ENCODE results near the gene PPP1R13B.

Gene PPP1R13B

DNA sequence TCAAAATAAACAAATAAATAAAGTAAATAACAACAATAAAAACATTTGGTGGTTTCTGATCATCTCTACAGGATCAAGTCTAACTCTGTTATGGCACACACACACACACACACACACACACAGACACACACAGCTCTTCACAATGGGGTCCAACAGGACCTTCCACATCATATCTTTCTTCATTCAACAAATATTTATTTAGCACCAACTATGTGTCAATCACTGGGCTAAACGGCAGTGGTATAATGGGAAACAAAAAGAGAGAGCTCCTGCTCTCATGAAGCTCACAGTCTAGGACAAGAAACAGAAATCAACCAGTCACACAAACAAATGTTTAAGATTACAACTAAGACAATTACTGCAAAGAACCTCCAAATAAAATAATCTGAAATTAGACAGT lies 9.3 kb downstream of the PPP1R13B start:
- no peak overlapping the region for H3K4me3 ChIP-seq (ENCODE audit: low read depth, low read length)

DNA sequence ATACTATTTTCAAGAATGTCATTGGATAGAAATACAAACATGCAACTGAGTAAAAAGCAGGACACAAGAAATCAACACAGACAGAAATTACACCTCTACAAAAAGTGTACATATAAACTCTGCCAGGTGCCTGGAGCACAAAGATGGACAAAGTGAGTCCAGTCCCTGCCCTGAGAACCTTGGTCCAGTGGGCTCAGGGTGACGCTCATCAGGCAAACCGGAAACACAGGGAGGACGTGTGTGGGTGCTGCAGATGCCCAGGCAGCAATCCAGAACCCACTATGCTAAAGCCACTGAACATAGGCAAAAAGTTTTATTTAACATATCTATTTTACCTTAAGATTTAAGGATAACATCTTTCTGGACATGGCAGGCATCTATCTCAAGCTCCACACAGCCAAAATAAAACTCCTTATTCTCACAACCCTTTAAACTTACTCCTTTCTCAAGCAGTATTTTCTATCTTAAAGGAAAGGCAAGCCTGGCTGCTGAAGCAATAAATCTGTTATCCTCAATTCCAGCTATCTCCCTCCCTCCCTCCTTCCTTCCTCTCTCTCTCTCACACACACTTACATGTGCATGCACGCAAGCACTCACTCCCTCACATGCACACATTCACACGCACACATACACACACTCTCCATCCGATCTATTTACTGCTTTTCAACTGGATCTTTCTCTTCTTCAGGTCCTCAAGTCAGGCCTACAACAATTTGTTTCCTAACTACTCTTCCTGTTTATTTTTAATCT lies 10.2 kb downstream of the PPP1R13B start:
- H3K4me3 ChIP-seq (ENCODE audit: low read depth, low read length): no peak overlapping the region

DNA sequence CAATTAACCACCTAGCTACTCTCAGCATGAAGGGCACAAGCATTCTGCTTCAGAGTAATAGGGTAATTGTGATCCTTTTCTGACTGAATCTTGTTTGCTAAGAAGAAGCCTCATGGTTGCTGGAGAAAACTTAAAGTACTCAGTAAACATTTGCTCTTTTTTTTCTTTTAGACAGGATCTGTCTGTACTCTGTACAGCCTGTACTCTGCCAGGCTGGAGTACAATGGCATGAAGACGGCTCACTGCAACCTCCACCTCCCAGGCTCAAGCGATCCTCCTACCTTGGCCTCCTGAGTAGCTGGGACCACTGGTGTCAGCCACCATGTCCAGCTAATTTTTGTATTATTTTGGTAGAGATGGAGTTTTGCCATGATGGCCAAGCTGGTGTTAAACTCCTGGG lies 12.4 kb downstream of the PPP1R13B start:
- no peak overlapping the region for H3K4me3 ChIP-seq (ENCODE audit: low read depth, low read length)

DNA sequence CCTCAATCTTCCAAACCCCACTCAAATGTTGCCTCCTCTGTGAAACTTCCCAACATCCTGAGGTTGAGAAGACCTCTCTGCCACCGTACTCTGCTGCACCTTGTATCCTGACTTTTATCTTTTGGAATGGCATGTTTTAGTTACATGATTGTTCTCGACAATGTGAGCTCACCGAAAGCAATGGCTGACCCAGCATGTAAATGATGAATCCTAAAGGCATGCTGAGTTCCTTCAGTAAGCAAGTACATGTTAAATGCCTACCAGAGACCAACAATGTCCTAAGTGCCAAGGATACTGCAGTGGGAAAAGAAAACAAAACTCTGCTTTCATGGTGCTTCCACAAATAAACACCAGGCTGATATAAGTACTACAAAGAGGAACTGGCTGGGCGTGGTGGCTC lies 13.7 kb downstream of the PPP1R13B start:
- H3K4me3 ChIP-seq (ENCODE audit: low read depth, low read length): no peak overlapping the region

DNA sequence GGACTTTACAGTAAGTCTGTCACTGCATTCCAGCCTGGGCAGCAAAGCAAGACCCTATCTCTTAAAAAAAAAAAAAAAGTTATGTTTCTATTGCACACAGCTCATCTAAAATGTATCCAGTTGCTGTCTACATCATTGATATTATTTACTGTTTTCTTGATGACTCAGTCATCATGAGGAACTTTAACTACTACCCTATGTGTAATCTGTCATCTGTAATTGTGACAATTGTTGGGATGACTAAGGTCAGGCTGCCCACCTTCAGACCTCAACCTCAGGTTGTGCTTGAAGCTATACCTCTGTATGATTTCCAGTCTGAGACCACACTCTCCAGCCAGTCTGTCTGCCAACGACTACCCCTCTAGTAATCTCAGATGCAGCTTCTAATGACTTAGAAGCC lies 15.3 kb downstream of the PPP1R13B start:
- no peak overlapping the region for H3K4me3 ChIP-seq (ENCODE audit: low read depth, low read length)

DNA sequence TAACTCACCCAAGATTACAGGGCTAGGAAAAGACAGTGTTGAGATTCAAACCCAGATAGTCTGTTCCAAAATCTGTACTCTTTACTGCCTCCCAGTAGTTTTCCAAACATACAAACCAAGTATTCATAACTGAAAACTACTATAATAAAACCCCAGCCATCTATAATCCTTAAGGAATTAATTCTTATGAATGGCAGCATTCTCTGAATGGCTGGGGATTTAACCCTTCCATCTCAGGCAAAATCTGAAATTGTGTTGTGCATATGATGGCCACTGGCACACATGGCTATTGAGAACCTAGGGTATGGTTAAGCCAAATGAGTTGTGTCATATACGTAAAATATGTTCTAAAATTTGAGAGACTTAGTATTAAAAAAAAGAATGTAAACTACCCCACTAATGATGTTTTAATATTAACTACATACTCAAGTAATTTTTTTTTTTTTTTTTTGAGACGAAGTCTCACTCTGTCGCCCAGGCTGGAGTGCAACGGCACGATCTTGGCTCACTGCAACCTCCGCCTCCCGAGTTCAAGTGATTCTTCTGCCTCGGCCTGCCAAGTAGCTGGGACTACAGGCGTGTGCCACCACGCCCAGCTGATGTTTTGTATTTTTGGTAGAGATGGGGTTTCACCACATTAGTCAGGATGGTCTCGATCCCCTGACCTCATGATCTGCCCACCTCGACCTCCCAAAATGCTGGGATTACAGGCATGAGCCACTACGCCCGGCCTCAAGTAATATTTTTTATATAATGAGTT lies 16.7 kb downstream of the PPP1R13B start:
- H3K4me3 ChIP-seq (ENCODE audit: low read depth, low read length): no peak overlapping the region

DNA sequence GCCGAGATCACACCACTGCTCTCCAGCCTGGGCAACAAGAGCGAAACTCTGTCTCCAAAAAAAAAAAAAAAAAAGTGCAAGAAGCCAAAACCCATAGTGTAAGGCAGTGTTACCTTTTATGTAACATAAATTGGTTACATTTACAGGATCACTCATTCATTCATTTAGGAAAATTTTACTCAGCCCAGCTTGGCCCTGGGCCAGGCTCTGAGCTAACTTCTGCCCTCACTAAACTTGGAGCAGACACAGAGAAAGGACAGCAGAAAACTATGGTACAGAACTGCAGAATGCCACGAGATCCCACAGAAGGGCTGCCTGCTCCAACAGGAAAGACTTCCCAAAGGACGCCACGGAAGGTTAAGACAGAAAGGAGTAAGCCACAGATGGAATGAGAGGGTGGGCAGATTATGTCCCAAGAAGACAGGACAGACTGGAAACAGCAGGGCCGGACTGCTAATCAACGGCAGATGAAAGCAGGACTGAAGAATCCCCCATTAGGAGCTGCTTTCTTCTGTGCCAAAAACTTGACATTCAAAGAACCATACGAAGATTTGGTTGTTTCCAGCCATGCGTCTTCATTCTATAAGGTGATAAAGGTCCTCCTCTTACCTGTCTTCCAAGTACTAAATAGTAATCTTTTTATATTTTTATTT lies 18.9 kb downstream of the PPP1R13B start:
- H3K4me3 ChIP-seq (ENCODE audit: low read depth, low read length): no peak overlapping the region

DNA sequence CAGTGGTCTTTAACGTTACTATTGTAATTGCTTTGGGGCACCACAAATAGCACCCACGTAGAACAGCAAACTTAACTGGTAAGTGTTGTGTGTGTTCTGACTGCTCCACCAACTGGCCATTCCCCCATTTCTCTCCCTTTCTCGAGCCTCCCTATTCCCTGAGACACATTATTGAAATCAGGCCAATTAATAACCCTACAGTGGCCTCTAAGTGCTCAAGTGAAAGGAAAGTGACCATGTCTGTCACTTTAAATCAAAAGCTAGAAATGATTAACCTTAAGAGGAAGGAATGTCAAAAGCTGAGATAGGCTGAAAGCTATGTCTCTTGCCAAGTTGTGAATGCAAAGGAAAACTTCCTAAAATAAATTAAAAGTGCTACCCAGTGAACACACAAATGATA lies 22.3 kb downstream of the PPP1R13B start:
- H3K4me3 ChIP-seq (ENCODE audit: low read depth, low read length): no peak overlapping the region

DNA sequence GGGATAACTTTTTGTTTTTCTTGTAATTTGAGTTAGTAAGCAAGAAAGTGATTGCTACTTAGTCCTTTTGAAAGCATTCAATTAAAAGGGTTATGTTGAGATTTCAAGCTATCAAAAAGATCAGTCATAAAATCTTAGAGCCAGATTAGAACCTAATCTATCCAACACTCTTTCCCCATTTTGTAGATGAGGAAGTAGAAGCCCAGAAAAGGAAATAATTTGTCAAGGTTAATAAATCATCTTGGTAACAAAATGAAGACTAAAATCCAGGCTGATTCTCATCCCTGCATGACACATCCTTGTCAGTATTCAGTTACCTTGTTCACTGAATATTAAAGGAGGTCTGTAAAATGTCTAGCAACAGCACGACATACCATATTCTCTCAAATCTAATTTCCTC lies 26.5 kb downstream of the PPP1R13B start:
- no peak overlapping the region for H3K4me3 ChIP-seq (ENCODE audit: low read depth, low read length)

DNA sequence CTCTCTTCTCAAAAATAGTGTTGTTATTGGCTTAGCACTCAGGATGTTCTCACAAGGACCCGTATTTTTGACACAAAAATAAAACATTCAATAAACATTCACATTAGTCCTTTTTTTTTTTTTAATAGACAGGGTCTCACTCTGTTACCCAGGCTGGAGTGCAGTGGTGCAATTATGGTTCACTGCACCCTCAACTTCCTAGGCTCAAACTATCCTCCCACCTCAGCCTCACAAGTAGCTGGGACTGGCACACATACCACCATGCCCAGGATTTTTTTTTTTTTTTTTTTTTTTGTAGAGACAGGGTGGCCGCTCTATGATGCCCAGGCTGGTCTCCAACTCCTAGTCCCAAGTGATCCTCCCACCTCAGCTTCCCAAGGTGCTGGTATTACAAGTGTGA lies 27.0 kb downstream of the PPP1R13B start:
- H3K4me3 ChIP-seq (ENCODE audit: low read depth, low read length): no peak overlapping the region

DNA sequence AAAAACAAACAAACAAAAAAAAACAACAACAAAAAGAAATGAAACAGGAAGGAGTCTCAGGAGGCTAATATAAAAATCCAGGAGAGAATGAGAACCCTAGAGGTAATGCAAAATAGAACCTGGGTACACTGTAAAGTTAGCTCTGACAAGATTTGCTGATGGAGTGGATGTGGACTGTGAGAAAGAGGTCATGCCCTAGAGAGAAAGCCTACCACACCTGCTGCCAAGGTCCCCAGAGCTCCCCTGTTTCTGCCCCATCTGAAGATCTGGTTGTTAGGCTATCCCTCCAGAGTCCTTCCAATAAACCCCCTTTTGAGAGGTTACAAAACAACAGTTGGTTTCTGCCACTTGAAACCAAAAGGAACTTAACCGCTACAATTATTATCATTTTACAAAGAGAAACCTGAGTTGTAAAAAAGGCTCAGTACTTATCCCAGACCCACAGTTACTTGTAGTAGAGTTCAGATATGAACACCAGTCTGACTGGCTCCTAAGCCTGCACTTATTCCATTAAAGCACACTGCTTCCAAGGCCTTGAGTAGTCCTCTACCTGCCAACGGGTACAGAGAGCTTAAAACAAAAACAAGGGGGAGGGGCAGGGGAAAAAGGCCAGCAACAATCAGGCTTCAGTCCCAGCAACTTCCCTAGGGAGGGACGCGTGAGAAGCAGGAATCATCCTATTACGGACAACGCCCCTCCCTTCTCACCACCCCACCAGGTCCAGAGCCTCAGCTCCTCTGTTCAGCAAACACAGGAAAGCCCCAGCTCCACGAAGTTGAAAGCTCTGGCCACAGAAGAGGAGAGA lies 27.7 kb downstream of the PPP1R13B start:
- H3K4me3 ChIP-seq (ENCODE audit: low read depth, low read length): no peak overlapping the region

DNA sequence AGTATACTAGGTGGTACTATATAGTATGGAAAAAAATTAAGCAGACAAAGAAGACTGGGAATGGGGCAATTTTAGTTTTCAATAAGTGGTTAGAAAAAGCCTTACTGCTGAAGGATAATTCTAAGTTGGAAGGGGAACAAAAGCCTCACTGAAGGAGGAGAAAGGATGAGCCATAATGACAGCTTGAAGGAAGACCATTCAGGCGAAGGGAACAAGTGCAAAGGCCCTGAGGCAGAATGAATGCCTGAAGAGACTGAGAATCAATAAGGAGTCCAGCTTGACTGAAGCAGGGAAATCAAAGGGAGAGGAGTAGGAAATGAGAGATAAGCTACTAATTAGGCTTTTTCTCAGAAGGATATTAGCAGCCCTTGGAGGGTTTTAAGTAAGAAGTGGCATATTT lies 28.5 kb downstream of the PPP1R13B start:
- no peak overlapping the region for H3K4me3 ChIP-seq (ENCODE audit: low read depth, low read length)

DNA sequence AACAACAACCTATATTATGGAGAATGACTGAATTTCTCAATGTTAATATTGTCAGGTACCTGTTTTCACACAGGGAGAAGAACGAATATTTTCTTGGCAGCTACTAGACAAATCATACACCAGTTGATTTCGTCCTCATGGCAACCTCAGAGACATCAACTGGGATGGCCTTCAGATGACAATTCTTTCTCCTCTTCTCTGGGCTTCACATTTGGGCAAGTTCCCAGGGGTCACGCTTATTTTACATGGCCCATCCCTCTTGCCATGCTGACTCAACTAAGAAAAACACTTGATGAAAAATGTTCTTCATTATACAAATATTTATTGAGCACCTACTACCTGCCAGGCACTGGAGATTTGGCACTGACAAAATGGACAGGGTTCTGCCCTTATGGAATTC lies 29.0 kb downstream of the PPP1R13B start:
- H3K4me3 ChIP-seq (ENCODE audit: low read depth, low read length): no peak overlapping the region

DNA sequence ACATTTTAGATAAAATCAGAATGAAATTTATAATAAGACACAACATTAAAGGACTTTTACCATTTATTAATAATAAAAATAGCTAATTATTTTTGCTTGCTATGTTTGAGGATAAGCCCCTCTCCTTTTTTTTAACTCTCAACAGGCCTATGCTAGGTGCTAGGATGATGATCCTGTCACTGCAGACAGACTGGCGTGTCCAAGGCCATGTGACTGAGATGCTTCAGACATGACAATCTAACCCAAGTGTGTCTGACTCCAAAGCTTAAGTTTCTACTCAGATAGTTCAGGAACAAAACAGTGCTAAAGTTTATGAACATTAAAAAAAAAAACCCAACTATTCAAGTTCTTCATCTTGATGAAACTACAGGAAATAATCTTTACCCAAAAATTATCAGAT lies 29.8 kb downstream of the PPP1R13B start:
- H3K4me3 ChIP-seq (ENCODE audit: low read depth, low read length): no peak overlapping the region

DNA sequence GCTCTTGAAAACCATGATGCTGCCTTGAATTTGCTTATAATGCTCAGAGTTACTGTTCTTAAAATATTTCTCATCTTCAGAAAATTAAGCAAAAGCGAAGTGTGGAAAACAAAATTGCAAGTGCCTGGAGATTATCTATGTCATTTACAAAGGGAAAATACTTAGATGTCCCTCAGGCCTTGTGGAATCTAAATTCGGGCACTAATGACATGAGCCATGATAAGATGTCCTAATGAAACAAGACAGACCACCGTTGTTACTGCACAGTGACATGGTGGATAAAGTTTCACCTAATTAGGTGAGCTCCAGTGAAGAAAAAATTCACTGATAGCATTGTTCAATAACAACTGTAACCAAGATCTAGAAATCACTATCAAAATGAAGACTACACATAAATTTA lies 30.4 kb downstream of the PPP1R13B start:
- H3K4me3 ChIP-seq (ENCODE audit: low read depth, low read length): no peak overlapping the region

DNA sequence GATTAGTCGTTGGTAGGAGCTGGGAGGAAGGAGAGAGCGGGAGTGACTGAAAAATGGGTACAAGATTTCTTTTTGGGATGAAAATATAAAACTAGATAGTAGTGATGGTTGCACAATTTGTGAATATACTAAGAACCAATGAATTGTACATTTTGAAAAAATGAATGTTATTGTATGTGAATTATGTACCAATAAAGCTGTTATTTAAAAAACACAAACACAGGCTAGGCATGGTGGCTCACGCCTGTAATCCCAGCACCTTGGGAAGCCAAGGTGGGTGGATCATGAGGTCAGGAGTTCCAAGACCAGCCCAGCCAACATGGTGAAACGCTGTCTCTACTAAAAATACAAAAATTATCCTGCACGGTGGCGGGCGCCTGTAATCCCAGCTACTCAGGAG lies 32.1 kb downstream of the PPP1R13B start:
- H3K4me3 ChIP-seq (ENCODE audit: low read depth, low read length): no peak overlapping the region

DNA sequence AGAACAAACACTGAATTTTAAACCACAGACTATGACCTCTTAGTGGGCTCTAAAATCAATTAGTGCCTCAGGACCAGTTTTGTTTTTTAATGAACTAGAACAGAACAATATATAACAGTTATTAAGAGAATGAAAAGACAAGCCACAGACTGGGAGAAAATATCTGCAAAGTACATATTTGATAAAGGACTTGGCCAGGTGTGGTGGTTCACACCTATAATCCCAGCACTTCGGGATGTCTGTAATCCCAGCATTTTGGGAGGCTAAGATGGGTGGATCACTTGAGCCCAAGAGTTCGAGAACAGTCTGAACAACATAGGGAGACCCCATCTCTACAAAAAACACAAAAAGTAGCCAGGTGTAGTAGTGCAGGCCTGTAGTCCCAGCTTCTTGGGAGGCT lies 36.2 kb downstream of the PPP1R13B start:
- no peak overlapping the region for H3K4me3 ChIP-seq (ENCODE audit: low read depth, low read length)

DNA sequence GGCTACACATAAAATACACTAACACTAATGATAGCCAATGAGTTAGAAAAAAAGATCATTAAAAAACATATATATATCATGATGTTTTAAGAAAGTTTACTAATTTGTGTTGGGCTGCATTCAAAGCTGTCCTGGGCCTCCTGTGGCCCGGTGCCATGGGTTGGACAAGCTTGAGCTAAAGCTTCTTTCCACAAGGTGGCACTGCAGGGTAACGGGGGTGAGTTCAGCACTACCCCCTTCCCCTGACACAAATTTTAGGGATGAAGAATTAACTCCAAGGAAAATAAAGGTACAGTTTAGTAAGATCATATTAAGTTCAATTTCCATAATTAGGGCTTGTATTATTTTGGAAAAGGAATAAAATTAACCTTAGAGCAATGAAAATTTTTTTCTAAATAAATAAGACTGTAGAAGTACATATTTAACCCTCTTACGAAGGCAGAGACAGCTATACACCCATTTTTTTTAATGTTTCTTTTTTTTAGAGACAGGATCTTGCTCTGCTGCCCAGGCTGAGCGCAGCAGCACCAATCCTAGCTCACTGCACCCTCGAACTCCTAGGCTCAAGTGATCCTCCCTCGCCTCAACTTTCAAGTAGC lies 38.9 kb downstream of the PPP1R13B start:
- no peak overlapping the region for H3K4me3 ChIP-seq (ENCODE audit: low read depth, low read length)

DNA sequence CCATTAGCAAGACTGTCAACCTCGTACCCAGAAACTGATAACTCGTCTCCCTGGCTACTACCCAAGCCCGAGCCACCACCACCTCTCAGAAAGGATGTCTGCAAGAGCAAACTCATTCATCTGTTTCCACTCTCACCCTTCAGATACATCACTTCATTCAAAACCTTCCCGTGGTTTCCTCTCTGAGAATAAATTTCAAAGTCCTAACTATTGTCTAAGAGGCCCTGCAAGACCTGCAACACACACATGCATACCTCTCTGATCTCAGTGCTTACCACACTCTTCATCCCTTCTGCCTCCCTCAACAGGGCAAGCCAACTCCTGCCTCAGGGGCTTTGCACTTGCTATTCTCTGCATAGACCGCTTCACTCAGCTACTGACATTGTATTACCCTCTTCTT lies 40.6 kb downstream of the PPP1R13B start:
- H3K4me3 ChIP-seq (ENCODE audit: low read depth, low read length): no peak overlapping the region

DNA sequence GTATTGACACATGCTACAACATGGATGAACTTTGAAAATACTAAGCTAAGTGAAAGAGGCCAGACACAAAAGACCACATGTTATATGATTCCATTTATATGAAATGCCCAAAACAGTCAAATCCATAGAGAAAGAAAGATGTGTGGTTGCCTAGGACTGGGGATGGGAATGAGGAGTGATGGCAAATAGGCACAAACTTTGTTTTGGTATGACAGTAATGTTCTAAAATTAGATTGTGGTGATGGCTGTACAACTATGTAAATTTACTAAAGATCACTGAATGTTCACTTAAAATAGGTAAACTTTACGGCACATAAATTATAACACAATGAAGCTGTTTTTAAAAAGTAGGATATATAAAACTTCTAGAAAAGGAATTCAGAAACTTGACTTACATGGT lies 41.7 kb downstream of the PPP1R13B start:
- no peak overlapping the region for H3K4me3 ChIP-seq (ENCODE audit: low read depth, low read length)

DNA sequence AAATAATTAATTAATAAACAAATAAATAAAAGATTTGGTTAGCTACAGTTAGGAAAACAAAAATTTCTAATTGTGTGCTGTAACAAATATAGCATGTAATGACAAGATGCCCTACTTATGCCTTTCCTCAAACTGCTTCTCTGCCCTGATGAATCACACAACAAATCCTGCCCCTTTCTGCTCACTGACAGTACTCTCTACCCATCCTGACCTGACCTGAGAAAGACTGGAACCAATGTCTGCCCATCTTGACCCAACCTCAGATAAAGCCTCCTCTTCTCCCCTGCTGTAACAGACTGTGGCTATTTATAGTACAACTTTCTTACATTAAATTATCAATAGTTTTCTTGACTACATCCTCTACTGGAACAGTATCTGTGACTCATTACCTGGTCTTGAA lies 43.7 kb downstream of the PPP1R13B start:
- no peak overlapping the region for H3K4me3 ChIP-seq (ENCODE audit: low read depth, low read length)

Data from iPS-11a (cell line).